ENCODE measurements around the gene CLDN12. TPM values are rescaled to one million over a fixed set of nuclear protein-coding genes. Genes with fewer than 3 reads are reported as not detected.

The CLDN12 gene
- total RNA-seq, 1 donor from 2014 or later = 40.3 TPM

DNA sequence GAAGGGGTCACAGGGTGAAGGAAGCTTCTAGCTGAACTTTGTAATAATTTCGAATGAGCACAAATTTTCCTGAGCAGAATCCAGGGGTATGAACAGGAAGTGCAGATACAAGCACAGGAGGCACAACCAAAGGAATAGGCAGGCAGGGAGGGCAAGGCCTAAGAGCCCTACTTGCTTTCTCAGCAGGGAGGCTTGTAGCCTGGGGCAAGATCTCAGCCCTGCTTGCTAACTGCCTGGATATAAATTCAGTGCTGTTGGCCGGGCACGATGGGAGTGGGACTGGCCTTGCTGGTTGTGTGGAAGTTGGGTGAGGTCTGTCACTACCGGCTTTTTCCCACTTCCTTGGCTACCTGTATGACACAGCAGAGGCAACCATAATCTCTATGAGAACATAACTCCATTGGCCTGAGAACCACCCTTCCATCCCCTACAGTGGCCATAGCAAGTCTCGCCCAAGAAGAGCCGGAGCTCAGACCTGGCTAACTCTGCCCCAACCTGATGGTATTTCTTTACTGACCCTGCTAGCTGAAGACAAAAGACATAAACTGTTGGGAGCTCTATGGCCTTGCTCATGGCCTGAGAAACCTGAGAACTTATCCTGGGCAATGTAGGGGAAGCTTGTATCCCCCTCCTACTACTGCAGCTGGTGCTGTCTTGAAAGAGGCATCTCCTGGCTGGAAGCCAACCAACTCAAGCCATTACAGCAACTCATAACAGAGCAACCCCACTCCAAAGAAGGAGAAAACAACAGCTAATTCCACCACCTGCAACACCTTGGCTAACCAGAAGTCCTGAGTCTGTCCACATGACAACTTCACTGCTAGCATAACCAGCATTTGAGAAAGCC, 27.6 kb downstream of the CLDN12 start:
- no peak overlapping the region for H3K27ac ChIP-seq (replicated peaks)
- no peak for DNase-seq
- H3K4me3 ChIP-seq = no peak overlapping the region
- TF ChIP-seq, protein P1, sequence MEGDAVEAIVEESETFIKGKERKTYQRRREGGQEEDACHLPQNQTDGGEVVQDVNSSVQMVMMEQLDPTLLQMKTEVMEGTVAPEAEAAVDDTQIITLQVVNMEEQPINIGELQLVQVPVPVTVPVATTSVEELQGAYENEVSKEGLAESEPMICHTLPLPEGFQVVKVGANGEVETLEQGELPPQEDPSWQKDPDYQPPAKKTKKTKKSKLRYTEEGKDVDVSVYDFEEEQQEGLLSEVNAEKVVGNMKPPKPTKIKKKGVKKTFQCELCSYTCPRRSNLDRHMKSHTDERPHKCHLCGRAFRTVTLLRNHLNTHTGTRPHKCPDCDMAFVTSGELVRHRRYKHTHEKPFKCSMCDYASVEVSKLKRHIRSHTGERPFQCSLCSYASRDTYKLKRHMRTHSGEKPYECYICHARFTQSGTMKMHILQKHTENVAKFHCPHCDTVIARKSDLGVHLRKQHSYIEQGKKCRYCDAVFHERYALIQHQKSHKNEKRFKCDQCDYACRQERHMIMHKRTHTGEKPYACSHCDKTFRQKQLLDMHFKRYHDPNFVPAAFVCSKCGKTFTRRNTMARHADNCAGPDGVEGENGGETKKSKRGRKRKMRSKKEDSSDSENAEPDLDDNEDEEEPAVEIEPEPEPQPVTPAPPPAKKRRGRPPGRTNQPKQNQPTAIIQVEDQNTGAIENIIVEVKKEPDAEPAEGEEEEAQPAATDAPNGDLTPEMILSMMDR (IDR thresholded peaks at IDR 0.05; ENCODE audit: borderline replicate concordance) = no peak
- H3K9me3 ChIP-seq (replicated peaks) = peaks cover 14% of the 10 kb centered on the region
- intact Hi-C loops (cut with micrococcal nuclease) = no loop called here
- no peaks in the 10 kb centered on the region for H3K4me1 ChIP-seq
- H3K27me3 ChIP-seq (ENCODE audit: low read depth) = no peaks in the 10 kb centered on the region
- no peaks in the 10 kb centered on the region for H3K36me3 ChIP-seq

DNA sequence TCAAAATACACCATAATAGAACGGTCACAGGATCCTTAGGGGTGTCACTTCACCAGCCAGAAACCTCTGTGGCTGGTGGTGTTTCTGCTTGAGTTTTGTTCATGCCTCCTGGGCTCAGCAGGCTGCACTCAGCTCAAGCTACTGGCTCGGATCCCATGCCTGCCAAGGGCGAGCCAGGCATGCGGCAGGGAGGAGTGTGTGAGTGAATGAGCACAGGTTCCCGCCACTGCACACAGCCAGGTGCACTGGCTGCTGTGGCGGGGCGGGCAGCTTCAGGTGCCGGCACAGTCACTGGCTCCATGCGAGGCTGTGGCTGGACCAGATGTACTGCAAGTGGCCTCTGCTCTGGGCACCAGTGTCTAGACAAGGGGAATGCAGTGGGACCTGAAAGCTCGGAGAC, 29.5 kb downstream of the CLDN12 start:
- Histone ChIP-seq H3K27me3 (ENCODE audit: low read depth) (no peaks in the 10 kb centered on the region), H3K9me3 (replicated peaks) (peaks cover 23% of the 10 kb centered on the region), H3K4me3 (no peak overlapping the region), H3K36me3 (no peaks in the 10 kb centered on the region), H3K27ac (replicated peaks) (no peak overlapping the region), H3K4me1 (no peaks in the 10 kb centered on the region)
- intact Hi-C loops (cut with micrococcal nuclease) = no loop called here
- TF ChIP-seq, protein P1 (IDR thresholded peaks at IDR 0.05; ENCODE audit: borderline replicate concordance) = no peak
- DNase-seq = no peak

DNA sequence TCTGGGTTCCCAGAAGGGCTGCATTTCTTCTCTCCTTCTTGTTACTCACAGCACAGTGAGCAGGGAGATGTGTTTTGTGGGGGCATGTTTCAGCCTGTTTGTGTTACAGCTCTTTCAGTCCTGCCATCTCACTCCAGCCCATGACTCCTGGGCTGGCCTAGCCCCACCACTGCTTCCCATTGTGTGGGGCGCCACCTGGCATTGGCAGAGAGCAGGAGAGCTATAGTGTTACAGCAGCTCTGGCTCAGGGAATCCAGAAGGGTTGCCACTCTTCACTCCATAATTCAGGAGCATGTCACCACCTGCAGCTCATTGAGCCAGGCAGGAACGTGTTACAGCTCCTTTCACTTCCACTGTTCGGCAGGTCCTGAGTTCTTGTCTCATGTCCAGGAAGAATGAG, 30.0 kb downstream of the CLDN12 start:
- Histone ChIP-seq H3K4me3 (no peak overlapping the region), H3K9me3 (replicated peaks) (peaks cover 28% of the 10 kb centered on the region), H3K27me3 (ENCODE audit: low read depth) (no peaks in the 10 kb centered on the region), H3K36me3 (no peaks in the 10 kb centered on the region), H3K4me1 (no peaks in the 10 kb centered on the region), H3K27ac (replicated peaks) (no peak overlapping the region)
- TF ChIP-seq, protein P1 (IDR thresholded peaks at IDR 0.05; ENCODE audit: borderline replicate concordance) = no peak
- intact Hi-C loops (cut with micrococcal nuclease) = no loop called here
- DNase-seq = no peak

DNA sequence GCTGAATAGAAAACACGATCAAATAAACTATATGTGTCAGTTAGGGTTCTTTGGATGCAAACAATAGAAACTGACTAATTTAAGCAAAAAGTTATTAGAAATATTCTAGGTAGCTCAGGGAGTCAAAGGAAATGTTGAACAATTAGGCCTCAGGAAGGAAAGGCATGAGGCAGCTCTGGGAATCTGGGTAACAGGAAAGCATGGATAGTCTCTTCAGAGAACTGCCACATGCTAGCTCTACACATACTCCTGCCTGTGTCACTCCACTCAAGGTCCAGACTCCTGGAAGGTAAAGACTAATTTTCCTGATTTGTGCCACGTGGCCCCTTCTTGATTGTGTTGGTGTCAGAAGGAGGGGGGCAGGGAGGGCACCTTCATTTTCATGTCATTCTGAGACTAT, 42.4 kb downstream of the CLDN12 start:
- Histone ChIP-seq H3K9me3 (replicated peaks) (no peaks in the 10 kb centered on the region), H3K4me3 (no peak overlapping the region), H3K27ac (replicated peaks) (no peak overlapping the region), H3K27me3 (ENCODE audit: low read depth) (no peaks in the 10 kb centered on the region), H3K4me1 (no peaks in the 10 kb centered on the region), H3K36me3 (no peaks in the 10 kb centered on the region)
- no peak for DNase-seq
- intact Hi-C loops (cut with micrococcal nuclease) = no loop called here
- TF ChIP-seq, protein P1 (IDR thresholded peaks at IDR 0.05; ENCODE audit: borderline replicate concordance) = no peak

DNA sequence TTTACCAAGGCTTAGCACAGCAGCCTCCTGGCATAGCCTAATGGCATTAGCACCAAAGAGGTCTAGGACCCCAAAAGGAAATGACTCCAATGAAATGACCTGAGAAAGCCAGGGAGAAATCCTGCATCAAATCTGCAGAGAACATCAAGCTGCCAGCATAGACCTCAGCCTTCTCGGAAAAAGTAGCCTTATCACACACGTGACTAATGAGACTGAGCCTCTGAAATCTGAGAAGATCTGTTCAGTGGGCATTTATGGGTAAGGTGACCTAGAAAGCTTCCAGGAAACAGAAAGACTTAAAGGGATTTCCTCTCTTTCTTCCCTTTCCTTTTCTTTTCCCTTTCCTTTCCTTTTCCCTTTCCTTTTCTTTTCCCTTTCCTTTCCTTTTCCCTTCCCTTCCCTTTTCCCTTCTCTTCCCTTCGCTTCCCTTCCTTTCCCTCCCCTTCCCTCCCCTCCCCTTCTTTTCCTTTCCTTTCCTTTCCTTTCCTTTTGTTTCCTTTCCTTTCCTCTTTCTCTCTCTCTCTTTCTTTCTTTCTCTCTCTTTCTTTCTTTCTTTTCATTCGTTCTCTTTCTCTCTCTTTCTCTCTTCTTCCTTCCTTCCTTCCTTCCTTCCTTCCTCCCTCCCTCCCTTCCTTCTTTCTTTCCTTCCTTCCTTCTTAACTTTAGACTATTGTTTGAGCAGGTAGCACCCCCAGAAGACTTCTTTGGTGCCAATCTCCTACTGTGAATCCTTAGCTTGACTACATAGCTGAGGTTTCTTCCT, 43.1 kb downstream of the CLDN12 start:
- no peaks in the 10 kb centered on the region for H3K36me3 ChIP-seq
- intact Hi-C loops (cut with micrococcal nuclease) = no loop called here
- no peaks in the 10 kb centered on the region for H3K4me1 ChIP-seq
- H3K4me3 ChIP-seq = no peak overlapping the region
- H3K9me3 ChIP-seq (replicated peaks) = no peaks in the 10 kb centered on the region
- no peak overlapping the region for H3K27ac ChIP-seq (replicated peaks)
- TF ChIP-seq, protein P1 (IDR thresholded peaks at IDR 0.05; ENCODE audit: borderline replicate concordance) = no peak
- no peaks in the 10 kb centered on the region for H3K27me3 ChIP-seq (ENCODE audit: low read depth)
- DNase-seq = no peak
